ENCODE measurements around the gene GAST. TPM values are rescaled to one million over a fixed set of nuclear protein-coding genes. Genes with fewer than 3 reads are reported as not detected.

The GAST gene
- total RNA-seq, 4 donors from 2014 or later: not detected

GRCh38 chr17:41741709-41742108 is 29.6 kb downstream of the GAST start:
- no peaks in the 10 kb centered on the region for H3K27me3 ChIP-seq
- no peaks in the 10 kb centered on the region for H3K9me3 ChIP-seq
- H3K27ac ChIP-seq: no peak overlapping the region
- no peak for DNase-seq
- 81 to 84% methylated on average over 9 of the region's 9 CpGs for WGBS, 2 donors
- TF ChIP-seq CTCF (IDR thresholded peaks at IDR 0.05): no peak
- TF ChIP-seq POLR2A (IDR thresholded peaks at IDR 0.05): no peak
- no peak overlapping the region for H3K4me3 ChIP-seq (replicated peaks in 1 of 3)
- no peaks in the 10 kb centered on the region for H3K36me3 ChIP-seq
- intact Hi-C loops (cut with DNase I): no loop called here
- peaks cover 8 to 31% of the 10 kb centered on the region in 2 donors for H3K4me1 ChIP-seq

- Histone ChIP-seq H3K4me3 (replicated peaks in 1 of 3) (no peak overlapping the region), H3K36me3 (no peaks in the 10 kb centered on the region), H3K27ac (no peak overlapping the region), H3K27me3 (no peaks in the 10 kb centered on the region), H3K9me3 (no peaks in the 10 kb centered on the region), H3K4me1 (peaks cover 0 to 4% of the 10 kb centered on the region in 2 donors)
- WGBS, 2 donors: 91 to 93% methylated on average over 6 of the region's 6 CpGs
- TF ChIP-seq POLR2A (IDR thresholded peaks at IDR 0.05) (no peak), CTCF (IDR thresholded peaks at IDR 0.05) (no peak)
- intact Hi-C loops (cut with DNase I): no loop called here
- no peak for DNase-seq
These were observed 36.1 kb downstream of the GAST start for GRCh38 chr17:41748275-41748674.

DNA sequence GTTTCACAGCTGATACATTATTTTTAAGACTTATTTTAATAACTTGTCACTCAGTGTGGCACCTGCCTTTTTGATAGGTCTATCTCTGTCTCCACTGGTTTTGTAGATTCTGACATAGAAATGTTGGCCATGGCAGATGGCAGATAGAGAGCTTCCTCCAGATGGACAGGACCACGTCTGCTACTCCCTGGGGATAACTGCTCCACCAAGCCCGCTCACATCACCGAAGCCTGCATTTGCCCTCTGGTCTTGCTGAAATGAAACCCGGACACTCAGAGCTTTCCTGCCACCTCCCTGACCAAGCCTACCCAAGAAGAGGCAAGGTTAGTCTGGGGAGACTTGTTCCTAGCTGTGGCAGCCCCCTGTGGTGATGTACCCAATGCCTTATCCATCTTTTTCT is 38.7 kb downstream of the GAST start:
- Histone ChIP-seq H3K9me3 (no peaks in the 10 kb centered on the region), H3K27ac (no peak overlapping the region), H3K27me3 (no peaks in the 10 kb centered on the region), H3K4me3 (replicated peaks in 1 of 3) (no peak overlapping the region), H3K36me3 (peaks cover 18 to 22% of the 10 kb centered on the region in 2 donors), H3K4me1 (peaks cover 0 to 4% of the 10 kb centered on the region in 2 donors)
- DNase-seq: no peak
- intact Hi-C loops (cut with DNase I): no loop called here
- 76 to 79% methylated on average over 4 of the region's 4 CpGs for WGBS, 2 donors
- TF ChIP-seq POLR2A (IDR thresholded peaks at IDR 0.05) (no peak), CTCF (IDR thresholded peaks at IDR 0.05) (no peak)

DNA sequence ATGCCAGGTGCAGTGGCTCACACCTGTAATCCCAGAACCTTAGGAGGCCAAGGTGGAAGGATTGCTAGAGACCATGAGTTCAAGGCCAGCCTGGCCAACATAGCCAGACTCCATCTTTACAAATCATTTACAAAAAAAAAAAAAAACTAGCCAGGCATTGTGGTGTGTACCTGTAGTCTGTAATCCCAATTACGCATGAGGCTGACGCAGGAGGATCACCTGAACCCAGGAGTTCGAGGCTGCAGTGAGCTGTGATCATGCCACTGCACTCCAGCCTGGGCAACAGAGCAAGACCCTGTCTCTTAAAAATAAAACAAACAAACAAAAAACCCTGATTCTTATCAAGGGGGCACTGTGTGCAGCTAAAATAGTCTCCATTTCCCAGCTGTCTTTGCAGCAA is 39.2 kb downstream of the GAST start:
- 54 to 80% methylated on average over 3 of the region's 3 CpGs for WGBS, 2 donors
- no peaks in the 10 kb centered on the region for H3K9me3 ChIP-seq
- H3K4me1 ChIP-seq: peaks cover 0 to 4% of the 10 kb centered on the region in 2 donors
- H3K27ac ChIP-seq: no peak overlapping the region
- intact Hi-C loops (cut with DNase I): no loop called here
- TF ChIP-seq CTCF (IDR thresholded peaks at IDR 0.05) (no peak), POLR2A (IDR thresholded peaks at IDR 0.05) (no peak)
- peaks cover 22 to 26% of the 10 kb centered on the region in 2 donors for H3K36me3 ChIP-seq
- H3K4me3 ChIP-seq (replicated peaks in 1 of 3): no peak overlapping the region
- H3K27me3 ChIP-seq: no peaks in the 10 kb centered on the region
- no peak for DNase-seq

DNA sequence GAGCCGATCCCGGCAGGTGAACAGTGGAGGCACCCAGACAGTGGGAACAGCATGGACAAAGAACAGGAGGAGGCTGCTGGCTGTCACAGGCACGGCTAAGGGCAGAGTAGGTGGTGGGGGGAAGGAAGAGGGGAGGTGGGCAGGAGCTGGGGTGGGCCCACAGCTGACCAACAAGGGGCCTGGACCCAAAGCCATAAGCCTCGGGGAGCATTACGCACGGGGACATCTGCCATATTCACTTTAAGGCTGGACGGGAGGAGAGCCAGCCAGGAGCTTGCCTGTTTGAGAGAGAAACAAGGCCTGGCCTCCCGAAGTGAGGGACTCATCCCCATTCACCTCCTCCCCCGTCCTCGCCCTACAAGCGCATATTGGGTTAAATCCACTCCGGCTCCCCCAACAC is 41.9 kb downstream of the GAST start:
- 90 to 93% methylated on average over 11 to 12 of the region's 12 CpGs for WGBS, 2 donors
- Histone ChIP-seq H3K9me3 (no peaks in the 10 kb centered on the region), H3K27me3 (no peaks in the 10 kb centered on the region), H3K4me3 (replicated peaks in 1 of 3) (no peak overlapping the region), H3K36me3 (peaks cover 46 to 52% of the 10 kb centered on the region in 2 donors), H3K4me1 (peaks cover 0 to 4% of the 10 kb centered on the region in 2 donors), H3K27ac (no peak overlapping the region)
- TF ChIP-seq POLR2A (IDR thresholded peaks at IDR 0.05): no peak
- TF ChIP-seq CTCF (IDR thresholded peaks at IDR 0.05): no peak
- intact Hi-C loops (cut with DNase I): no loop called here
- DNase-seq: no peak
